ENCODE data around the gene FAM3C. TPM values are rescaled to one million over a fixed set of nuclear protein-coding genes. Genes with fewer than 3 reads are reported as not detected.

FAM3C gene
- total and polyA plus RNA-seq, 2 of the 8 experiments (the other 6 are each of a cell fraction or from before 2014, with no cell fraction given), result 27.0 to 77.7 TPM

GRCh38 chr7:121339082-121339481 lies 57.0 kb downstream of the FAM3C start:
- H2BK12ac ChIP-seq (ENCODE audit: low read depth, low read length), result no peak overlapping the region; the same call in 1 of the 2 replicates
- no peak overlapping the region for H2BK120ac ChIP-seq (replicated peaks; ENCODE audit: low read depth, low read length)
- H3K27ac ChIP-seq (ENCODE audit: low read depth, low read length), result no peak overlapping the region
- H2AFZ ChIP-seq (ENCODE audit: low read length), result no peak overlapping the region
- ChIA-PET CTCF (ENCODE audit: partially characterized antibody) (interaction anchor here (1.3 kb wide), 1 partner anchor 10 kb away, joined by 4 read pairs; the partner anchor contains the start of gene WNT16), POLR2A (ENCODE audit: partially characterized antibody) (no interaction called here)
- DNase-seq (ENCODE audit: low read depth in 1 of 2, low spot score in 2 of 2), result no peak
- no peaks in the 10 kb centered on the region for H3K27me3 ChIP-seq (replicated peaks in 1 of 4; ENCODE audit: control insufficient read depth in 3 of 4, extremely low read depth in 1 of 4, insufficient read depth in 3 of 4, low read length in 3 of 4)
- H3K9ac ChIP-seq (replicated peaks in 1 of 4; ENCODE audit: extremely low read depth in 1 of 4, low read depth in 3 of 4, low read length in 3 of 4), result no peak overlapping the region
- no peak overlapping the region for H3K4me2 ChIP-seq (ENCODE audit: insufficient read depth in 1 of 2, low read depth in 2 of 2, low read length in 2 of 2)
- H3K36me3 ChIP-seq (ENCODE audit: control insufficient read depth in 2 of 4, insufficient read depth in 4 of 4, low read length in 3 of 4), result no peaks in the 10 kb centered on the region
- no peak overlapping the region for H3K18ac ChIP-seq (ENCODE audit: extremely low read depth, low read length)
- H3K4me3 ChIP-seq (ENCODE audit: extremely low read depth in 1 of 4, insufficient read depth in 2 of 4, low read depth in 3 of 4, low read length in 4 of 4), result no peak overlapping the region
- FAIRE-seq, result no peak
- no peak overlapping the region for H2BK15ac ChIP-seq (ENCODE audit: low read length)
- no peak overlapping the region for H4K91ac ChIP-seq (replicated peaks; ENCODE audit: insufficient read length, low read length)
- H3K56ac ChIP-seq (replicated peaks; ENCODE audit: insufficient read length, low read depth, low read length), result no peak overlapping the region
- no peak overlapping the region for H2AK5ac ChIP-seq (ENCODE audit: low read depth, low read length)
- no peak overlapping the region for H3K4ac ChIP-seq (replicated peaks; ENCODE audit: insufficient read length, low read depth, low read length)
- no peaks in the 10 kb centered on the region for H3K79me2 ChIP-seq (ENCODE audit: control insufficient read depth in 1 of 2, insufficient read depth in 2 of 2, low read length in 2 of 2)
- no peak overlapping the region for H4K5ac ChIP-seq (ENCODE audit: insufficient read length, low read depth, low read length)
- no peaks in the 10 kb centered on the region for H3K4me1 ChIP-seq (replicated peaks in 1 of 4; ENCODE audit: control insufficient read depth in 3 of 4, insufficient read depth in 4 of 4, low read length in 3 of 4)
- H2BK20ac ChIP-seq (ENCODE audit: low read length), result no peak overlapping the region
- H3K23ac ChIP-seq (ENCODE audit: insufficient read length), result no peak overlapping the region
- no peaks in the 10 kb centered on the region for H3K79me1 ChIP-seq (ENCODE audit: low read depth, low read length)
- H3K9me3 ChIP-seq (ENCODE audit: insufficient read depth in 2 of 2, low read depth in 1 of 2, low read length in 1 of 2), result no peaks in the 10 kb centered on the region
- H4K20me1 ChIP-seq (replicated peaks in 1 of 2; ENCODE audit: control insufficient read depth in 1 of 2, insufficient read depth in 2 of 2, low read length in 2 of 2), result no peaks in the 10 kb centered on the region
- H3K14ac ChIP-seq (ENCODE audit: insufficient read length), result no peak overlapping the region
- no peaks in the 10 kb centered on the region for H3K23me2 ChIP-seq (ENCODE audit: low read depth, low read length)
- H2BK5ac ChIP-seq (ENCODE audit: low read depth, low read length), result no peak overlapping the region
- WGBS, 2 experiments (ENCODE audit: extremely low coverage in 1 of 2, insufficient coverage in 1 of 2, insufficient read length in 1 of 2, insufficient replicate concordance in 2 of 2, low coverage in 1 of 2, low lambda C conversion rate in 2 of 2, missing lambda C conversion rate in 1 of 2), result 89% methylated on average over 5 of the region's 5 CpGs; no CpG with 5 or more reads in 1 of the 2 experiments
- H4K8ac ChIP-seq (ENCODE audit: extremely low read depth, insufficient read depth, low read length), result no peak overlapping the region
- TF ChIP-seq SIX5 (IDR thresholded peaks at IDR 0.05; ENCODE audit: low read depth, low read length) (no peak), CREB1 (IDR thresholded peaks at IDR 0.05) (no peak), SP1 (IDR thresholded peaks at IDR 0.05; ENCODE audit: low read depth, low read length) (no peak), PHF8 (conservative IDR thresholded peaks at IDR 0.05; ENCODE audit: low read depth, low read length) (no peak), POLR2A (IDR thresholded peaks at IDR 0.05; ENCODE audit: control extremely low read depth in 1 of 2, low read depth in 2 of 2, low read length in 2 of 2) (no peak), SIRT6 (IDR thresholded peaks at IDR 0.05; ENCODE audit: low read length) (no peak), POU5F1 (IDR thresholded peaks at IDR 0.05; ENCODE audit: low read depth, low read length) (no peak), TBP (IDR thresholded peaks at IDR 0.05; ENCODE audit: low read depth, low read length) (no peak), EZH2 (IDR thresholded peaks at IDR 0.05; ENCODE audit: low read depth, low read length, severe bottlenecking) (no peak), TAF7 (optimal IDR thresholded peaks at IDR 0.05; ENCODE audit: borderline replicate concordance, low read depth, low read length) (no peak), CEBPB (IDR thresholded peaks at IDR 0.05; ENCODE audit: low read depth, low read length) (no peak), SP4 (IDR thresholded peaks at IDR 0.05; ENCODE audit: low read length) (no peak), ATF2 (IDR thresholded peaks at IDR 0.05; ENCODE audit: low read length) (no peak), HDAC6 (IDR thresholded peaks at IDR 0.05; ENCODE audit: low read depth, low read length) (no peak), SP2 (IDR thresholded peaks at IDR 0.05; ENCODE audit: low read length) (no peak)
